MM.1S (cell line): ENCODE data around the gene CCDC192.

ENCODE experiments used
- DNase-seq: peaks from one replicate; pipeline ENCODE4 v3.0.0-alpha.2; 2015
- H2AFZ ChIP-seq: fragments of 300-600 bp; sonication (generic); 2 replicates; pipeline ENCODE4 v1.6.0; 2016; ENCODE audit warnings: antibody characterized with exemption, low read length
- H3F3A ChIP-seq: fragments of 300-600 bp; sonication (generic); 2 replicates; pipeline ENCODE4 v1.6.1; 2016; ENCODE audit warnings: mild to moderate bottlenecking, antibody characterized with exemption, low read length, moderate library complexity, mixed read lengths; ENCODE audit not compliant: insufficient read depth
- H3K27ac ChIP-seq: fragments of 300-600 bp; sonication (generic); 2 replicates; pipeline ENCODE4 v1.5.1; 2016; ENCODE audit warnings: mild to moderate bottlenecking, low read length
- H3K27me3 ChIP-seq: fragments of 300-600 bp; sonication (generic); replicated peaks from 2 replicates; pipeline ENCODE4 v1.6.0; 2016; ENCODE audit warnings: low read length; ENCODE audit not compliant: insufficient read depth
- H3K36me3 ChIP-seq: fragments of 300-600 bp; sonication (generic); replicated peaks from 2 replicates; pipeline ENCODE4 v1.6.1; 2016; ENCODE audit warnings: mild to moderate bottlenecking, low read length, mixed read lengths; ENCODE audit not compliant: insufficient read depth
- H3K4me1 ChIP-seq: fragments of 300-600 bp; sonication (generic); 2 replicates; pipeline ENCODE4 v1.6.1; 2016; ENCODE audit warnings: low read length, mixed read lengths
- H3K4me2 ChIP-seq: fragments of 300-600 bp; sonication (generic); 2 replicates; pipeline ENCODE4 v1.6.0; 2016; ENCODE audit warnings: low read depth, low read length
- H3K4me3 ChIP-seq: fragments of 300-600 bp; sonication (generic); 2 replicates; pipeline ENCODE4 v1.5.1; 2016; ENCODE audit warnings: low read length, mixed read lengths
- H3K79me2 ChIP-seq: fragments of 300-600 bp; sonication (generic); 2 replicates; pipeline ENCODE4 v1.6.1; 2016; ENCODE audit warnings: mixed run types, low read length, mixed read lengths
- H3K9ac ChIP-seq: fragments of 300-600 bp; sonication (generic); 2 replicates; pipeline ENCODE4 v1.6.1; 2016; ENCODE audit warnings: low read length, mixed read lengths
- H3K9me2 ChIP-seq: fragments of 300-600 bp; sonication (generic); replicated peaks from 2 replicates; pipeline ENCODE4 v1.6.1; 2016; ENCODE audit warnings: mild to moderate bottlenecking, low read length, mixed read lengths; ENCODE audit not compliant: insufficient read depth
- H3K9me3 ChIP-seq: fragments of 300-600 bp; sonication (generic); replicated peaks from 2 replicates; pipeline ENCODE4 v1.6.1; 2016; ENCODE audit warnings: mild to moderate bottlenecking, low read length, mixed read lengths; ENCODE audit not compliant: insufficient read depth
- H4K20me1 ChIP-seq: fragments of 300-600 bp; sonication (generic); 2 replicates; pipeline ENCODE4 v1.6.1; 2016; ENCODE audit warnings: mild to moderate bottlenecking, low read length, moderate library complexity, mixed read lengths; ENCODE audit not compliant: insufficient read depth
- EZH2 ChIP-seq: fragments of 300-600 bp; sonication (generic); optimal IDR thresholded peaks from 2 replicates; pipeline ENCODE3; 2017; ENCODE audit warnings: low read depth, mild to moderate bottlenecking, antibody characterized with exemption, low read length, mixed read lengths
- EZH2phosphoT487 ChIP-seq: fragments of 300-600 bp; sonication (generic); IDR thresholded peaks from 2 replicates; pipeline ENCODE4 v1.6.1; 2018; ENCODE audit warnings: antibody characterized with exemption, low read length
- TF ChIP-seq, protein P1 (sequence below): fragments of 300-600 bp; sonication (generic); IDR thresholded peaks from 2 replicates; pipeline ENCODE4 v1.5.1; 2016; ENCODE audit warnings: antibody characterized with exemption, low read length, mixed read lengths

CCDC192 gene

DNA sequence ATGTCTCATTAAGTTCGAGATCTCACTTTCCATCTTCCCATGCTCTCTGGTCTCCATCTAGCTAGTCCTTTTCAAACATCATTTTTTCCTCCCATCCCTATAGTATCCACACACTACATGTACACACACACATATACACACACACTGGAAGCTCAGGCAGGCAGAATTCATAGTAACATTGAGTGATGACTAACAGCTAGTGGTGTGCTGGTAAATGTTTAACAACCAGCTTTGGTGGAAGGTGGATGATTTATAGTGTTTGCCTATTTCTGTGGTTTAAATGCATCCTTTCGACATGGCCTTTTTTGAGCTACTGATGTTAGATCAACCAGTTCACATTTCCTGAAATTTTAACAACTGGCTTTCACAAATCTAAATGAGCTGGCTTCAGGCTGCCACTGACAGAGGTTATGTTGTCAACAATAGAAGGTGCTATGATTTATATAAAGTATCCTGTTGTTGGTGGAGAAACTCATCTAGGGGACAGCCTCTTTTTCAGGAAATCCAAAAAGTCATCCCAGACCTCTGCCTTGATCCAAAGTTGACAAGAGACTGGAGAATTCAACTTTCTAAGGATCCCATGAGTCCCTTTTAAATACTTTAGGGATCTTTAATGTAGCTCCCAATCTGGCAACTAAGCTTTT is 117.8 kb downstream of the CCDC192 start:
- no peak overlapping the region for H3K4me3 ChIP-seq
- H3K27ac ChIP-seq: no peak overlapping the region
- H3F3A ChIP-seq: no peaks in the 10 kb centered on the region
- H3K27me3 ChIP-seq: no peaks in the 10 kb centered on the region
- H3K36me3 ChIP-seq: no peaks in the 10 kb centered on the region
- DNase-seq: no peak
- no peak overlapping the region for H2AFZ ChIP-seq
- no peaks in the 10 kb centered on the region for H4K20me1 ChIP-seq
- no peak overlapping the region for H3K4me2 ChIP-seq
- H3K4me1 ChIP-seq: no peaks in the 10 kb centered on the region
- TF ChIP-seq, protein P1, sequence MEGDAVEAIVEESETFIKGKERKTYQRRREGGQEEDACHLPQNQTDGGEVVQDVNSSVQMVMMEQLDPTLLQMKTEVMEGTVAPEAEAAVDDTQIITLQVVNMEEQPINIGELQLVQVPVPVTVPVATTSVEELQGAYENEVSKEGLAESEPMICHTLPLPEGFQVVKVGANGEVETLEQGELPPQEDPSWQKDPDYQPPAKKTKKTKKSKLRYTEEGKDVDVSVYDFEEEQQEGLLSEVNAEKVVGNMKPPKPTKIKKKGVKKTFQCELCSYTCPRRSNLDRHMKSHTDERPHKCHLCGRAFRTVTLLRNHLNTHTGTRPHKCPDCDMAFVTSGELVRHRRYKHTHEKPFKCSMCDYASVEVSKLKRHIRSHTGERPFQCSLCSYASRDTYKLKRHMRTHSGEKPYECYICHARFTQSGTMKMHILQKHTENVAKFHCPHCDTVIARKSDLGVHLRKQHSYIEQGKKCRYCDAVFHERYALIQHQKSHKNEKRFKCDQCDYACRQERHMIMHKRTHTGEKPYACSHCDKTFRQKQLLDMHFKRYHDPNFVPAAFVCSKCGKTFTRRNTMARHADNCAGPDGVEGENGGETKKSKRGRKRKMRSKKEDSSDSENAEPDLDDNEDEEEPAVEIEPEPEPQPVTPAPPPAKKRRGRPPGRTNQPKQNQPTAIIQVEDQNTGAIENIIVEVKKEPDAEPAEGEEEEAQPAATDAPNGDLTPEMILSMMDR: no peak
- TF ChIP-seq EZH2phosphoT487 (no peak), EZH2 (no peak)
- no peaks in the 10 kb centered on the region for H3K9me3 ChIP-seq
- H3K79me2 ChIP-seq: no peaks in the 10 kb centered on the region
- H3K9ac ChIP-seq: no peak overlapping the region
- no peaks in the 10 kb centered on the region for H3K9me2 ChIP-seq

DNA sequence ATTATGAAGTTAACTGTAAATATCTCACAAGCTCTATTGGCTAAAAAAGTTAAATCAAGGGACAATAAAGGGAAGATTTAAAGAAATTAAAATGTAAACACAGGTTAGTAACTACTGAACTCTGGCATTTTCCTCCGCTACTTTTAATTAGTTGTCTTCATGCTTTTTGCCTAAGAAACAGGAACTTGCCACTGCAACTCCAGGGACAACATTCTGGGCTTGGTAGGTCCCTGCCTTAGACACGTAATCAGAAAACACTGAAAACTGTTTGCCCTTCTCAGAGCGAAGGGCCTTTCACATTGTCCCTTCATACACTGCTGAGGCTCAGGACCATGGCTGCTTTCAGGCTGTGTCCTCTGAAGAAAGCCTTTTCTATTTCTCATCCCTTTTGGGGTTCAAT is 118.7 kb downstream of the CCDC192 start:
- Histone ChIP-seq H2AFZ (no peak overlapping the region), H3K27ac (no peak overlapping the region), H3K4me2 (no peak overlapping the region), H3K9me2 (no peaks in the 10 kb centered on the region), H4K20me1 (no peaks in the 10 kb centered on the region), H3F3A (no peaks in the 10 kb centered on the region), H3K36me3 (no peaks in the 10 kb centered on the region), H3K9me3 (no peaks in the 10 kb centered on the region), H3K4me3 (no peak overlapping the region), H3K79me2 (no peaks in the 10 kb centered on the region), H3K9ac (no peak overlapping the region), H3K27me3 (no peaks in the 10 kb centered on the region), H3K4me1 (no peaks in the 10 kb centered on the region)
- TF ChIP-seq, protein P1: no peak
- TF ChIP-seq EZH2: no peak
- TF ChIP-seq EZH2phosphoT487: no peak
- no peak for DNase-seq

- H2AFZ ChIP-seq: no peak overlapping the region
- no peak overlapping the region for H3K4me3 ChIP-seq
- H3K27me3 ChIP-seq: no peaks in the 10 kb centered on the region
- H3K79me2 ChIP-seq: no peaks in the 10 kb centered on the region
- H4K20me1 ChIP-seq: no peaks in the 10 kb centered on the region
- no peaks in the 10 kb centered on the region for H3K9me3 ChIP-seq
- no peaks in the 10 kb centered on the region for H3K9me2 ChIP-seq
- TF ChIP-seq EZH2phosphoT487 (no peak), EZH2 (no peak)
- TF ChIP-seq, protein P1: no peak
- no peak overlapping the region for H3K27ac ChIP-seq
- no peaks in the 10 kb centered on the region for H3F3A ChIP-seq
- H3K36me3 ChIP-seq: no peaks in the 10 kb centered on the region
- H3K9ac ChIP-seq: no peak overlapping the region
- no peak for DNase-seq
- no peak overlapping the region for H3K4me2 ChIP-seq
- H3K4me1 ChIP-seq: no peaks in the 10 kb centered on the region
Observed at GRCh38 chr5:127824126-127824525, 120.9 kb downstream of the CCDC192 start.
